HG02852 (cell line): ENCODE data around the gene ARHGEF10L.

Experiments used
- ATAC-seq: cut with Tn5 transposase; IDR thresholded peaks from one replicate; pipeline ENCODE4 v1.9.1; 2021; ENCODE audit warnings: mild to moderate bottlenecking, moderate library complexity; ENCODE audit not compliant: unreplicated experiment

Gene ARHGEF10L

DNA sequence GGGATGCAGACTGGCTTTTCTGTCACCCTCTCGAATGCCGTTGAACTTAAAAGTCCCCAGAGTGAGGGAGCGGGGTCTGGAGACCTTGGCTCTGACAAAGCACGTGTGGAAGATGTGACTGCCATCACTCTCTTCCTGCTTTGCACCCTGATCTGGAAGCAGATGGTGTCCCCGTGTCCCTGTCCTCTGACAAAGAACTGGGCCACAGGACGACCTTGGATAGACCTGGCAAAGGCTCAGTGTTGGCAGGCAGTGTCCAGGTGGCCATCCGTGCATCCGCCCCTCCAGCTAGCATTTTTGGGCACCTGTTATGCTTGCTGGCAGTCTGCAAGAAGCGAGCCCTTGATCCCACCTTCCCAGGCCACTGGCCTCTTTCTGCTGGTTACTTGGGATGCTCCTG lies 27.4 kb downstream of the ARHGEF10L start:
- ATAC-seq = no peak

DNA sequence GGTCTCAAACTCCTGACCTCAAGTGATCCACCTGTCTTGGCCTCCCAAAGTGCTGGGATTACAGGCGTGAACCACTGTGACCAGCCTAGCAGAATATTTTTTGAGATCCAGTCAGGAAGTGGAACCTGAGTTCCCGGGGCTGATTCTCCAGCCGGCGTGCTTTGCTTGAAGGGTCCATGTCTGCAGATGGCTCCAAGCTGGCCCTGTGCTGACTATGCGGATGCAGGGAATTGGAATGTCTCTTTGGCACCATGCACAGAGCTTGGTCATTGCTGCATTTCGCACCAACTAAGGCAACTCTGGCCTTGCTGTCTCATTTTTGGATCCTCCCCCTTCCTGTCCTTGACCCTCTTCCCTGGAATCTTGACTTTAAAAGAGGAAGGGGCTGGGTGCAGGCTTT lies 28.1 kb downstream of the ARHGEF10L start:
- no peak for ATAC-seq

DNA sequence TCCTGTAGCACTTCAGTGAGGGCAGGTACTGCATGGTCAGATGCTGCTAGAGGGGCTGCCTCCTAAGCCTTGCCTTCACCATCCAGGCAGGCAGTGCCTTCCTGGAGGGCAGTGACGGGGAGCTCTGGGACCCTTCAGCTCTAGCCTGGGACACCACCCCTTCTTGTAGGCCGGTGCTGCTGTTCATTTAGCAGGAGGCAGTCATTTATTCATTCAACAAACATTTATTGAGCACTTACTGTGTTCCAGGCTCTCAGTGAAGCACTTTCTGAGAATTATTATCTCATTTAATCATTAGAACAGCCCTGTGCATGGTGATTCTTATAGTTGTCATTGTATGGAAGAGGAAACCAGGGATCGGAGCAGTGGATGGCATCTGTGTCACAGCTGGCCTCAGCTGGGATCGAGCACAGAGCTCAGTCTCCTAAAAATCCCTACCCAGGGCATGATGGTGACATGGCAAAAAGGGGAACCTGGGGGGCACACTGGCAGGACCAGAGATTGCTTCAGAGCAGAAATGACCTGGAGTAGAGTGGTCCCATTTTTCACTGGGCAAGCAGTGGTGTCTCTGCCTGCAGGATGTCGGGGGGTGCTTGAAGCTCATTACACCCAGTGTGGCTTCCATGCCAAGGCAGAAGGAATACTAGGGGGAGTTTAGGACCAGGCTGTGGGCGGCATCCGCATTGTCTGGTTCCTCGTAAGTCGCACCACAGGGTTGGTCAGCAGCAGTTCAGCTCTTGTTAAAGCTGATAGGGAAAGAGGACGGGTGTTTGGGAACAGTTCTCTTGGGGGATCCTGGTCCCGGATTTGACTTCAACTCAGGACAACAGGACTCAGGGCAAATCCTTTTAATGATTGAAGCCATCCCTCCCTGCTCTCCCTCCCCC lies 28.8 kb downstream of the ARHGEF10L start:
- no peak for ATAC-seq

DNA sequence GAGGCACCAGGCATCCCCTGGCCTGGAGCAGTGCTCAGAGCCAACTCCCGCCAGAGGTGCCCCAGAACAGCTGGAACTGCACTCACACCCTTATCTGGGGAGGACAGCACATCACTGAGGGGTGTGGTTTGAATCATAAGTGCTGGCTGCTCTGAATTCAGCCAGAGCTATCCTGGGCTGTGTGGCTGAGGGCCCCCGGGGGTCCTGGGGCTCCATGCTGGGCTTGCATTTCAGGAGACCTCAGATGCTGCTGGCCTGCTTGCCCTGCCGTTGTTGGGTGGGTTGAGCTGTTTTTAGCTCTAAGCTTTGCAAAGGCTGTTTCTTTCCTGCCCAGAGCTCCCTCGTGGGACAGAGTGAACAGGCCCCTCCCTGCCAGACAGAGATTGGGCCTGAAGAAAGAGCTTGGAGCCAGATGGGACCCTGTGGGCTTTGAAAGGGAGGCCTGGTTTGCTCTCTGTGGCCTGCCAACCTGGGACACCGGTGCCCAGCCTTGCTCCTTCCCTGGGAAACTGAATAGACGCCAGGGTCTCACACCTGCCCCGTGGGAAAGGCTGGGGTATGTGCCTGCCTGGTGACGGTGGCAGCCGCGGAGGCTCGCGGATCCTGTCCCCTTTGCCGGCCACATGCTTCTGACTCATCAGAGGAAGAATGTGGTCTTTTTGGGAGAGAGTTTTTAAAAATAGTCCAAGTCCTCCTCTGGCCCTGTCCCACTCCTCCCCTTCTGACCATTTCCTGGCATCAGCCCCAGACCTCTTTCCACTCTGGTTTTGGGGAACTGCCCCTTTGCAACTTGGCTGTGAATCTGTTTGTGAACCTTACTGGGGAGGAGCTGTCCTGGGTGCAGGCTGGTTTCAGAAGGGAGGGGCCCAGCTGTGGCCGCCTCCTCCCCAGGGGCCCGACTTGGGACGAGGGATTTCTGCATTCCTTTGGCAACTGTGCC lies 30.0 kb downstream of the ARHGEF10L start:
- ATAC-seq = no peak

DNA sequence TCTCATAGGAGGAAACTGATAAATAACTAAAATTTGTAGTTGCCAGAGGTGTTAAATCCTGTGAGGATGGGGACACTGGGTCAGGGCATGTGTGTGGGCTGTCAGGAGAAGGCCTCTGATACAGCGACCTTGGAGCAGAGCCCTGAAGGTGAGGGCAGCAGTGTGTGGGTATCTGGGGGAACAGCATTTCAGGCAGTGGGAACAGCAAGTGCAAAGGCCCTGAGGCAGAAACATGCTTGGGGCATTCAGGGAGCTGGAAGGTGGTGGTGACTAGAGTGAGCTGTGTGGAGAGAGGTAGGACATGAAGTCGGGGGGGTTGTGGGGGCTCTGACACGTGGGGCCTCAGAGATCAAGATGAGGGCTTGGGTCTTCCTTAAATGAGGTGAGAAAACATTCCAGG lies 30.7 kb downstream of the ARHGEF10L start:
- ATAC-seq = no peak

DNA sequence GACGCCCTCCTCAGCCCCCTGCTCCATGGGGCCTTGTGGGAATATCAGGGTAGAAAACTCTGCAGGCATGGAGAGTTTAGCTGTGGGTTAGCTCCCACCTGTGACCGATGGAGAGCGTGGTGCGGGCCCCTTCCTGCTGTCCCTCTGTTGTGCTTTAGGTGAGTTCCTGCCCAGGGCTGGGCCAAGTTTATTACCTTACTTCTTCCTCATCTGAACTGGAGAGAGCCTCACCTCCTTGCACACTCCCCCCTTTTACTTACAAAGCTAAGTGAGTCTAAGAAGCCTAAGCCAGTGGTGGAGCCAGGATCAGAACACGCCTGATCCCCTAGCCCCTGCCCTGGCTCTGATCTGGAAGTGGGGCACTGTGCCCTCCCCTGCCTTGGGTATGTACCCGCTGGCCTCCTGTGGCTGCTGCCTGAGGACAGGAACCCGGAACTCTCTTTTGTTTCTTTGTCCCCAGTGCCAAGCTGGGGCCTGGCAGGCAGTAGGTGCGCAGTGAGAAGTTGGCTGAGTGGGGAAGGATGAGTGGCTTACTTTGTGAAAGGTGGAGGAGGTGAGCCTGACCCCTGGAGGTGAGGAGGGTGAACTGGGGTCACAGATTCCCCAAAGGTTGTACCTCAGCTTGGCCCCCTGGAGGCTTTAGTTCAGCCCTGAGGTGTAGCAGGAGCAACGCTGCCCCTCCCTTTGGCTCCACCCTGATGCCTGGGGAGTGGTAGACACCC lies 32.9 kb downstream of the ARHGEF10L start:
- no peak for ATAC-seq

DNA sequence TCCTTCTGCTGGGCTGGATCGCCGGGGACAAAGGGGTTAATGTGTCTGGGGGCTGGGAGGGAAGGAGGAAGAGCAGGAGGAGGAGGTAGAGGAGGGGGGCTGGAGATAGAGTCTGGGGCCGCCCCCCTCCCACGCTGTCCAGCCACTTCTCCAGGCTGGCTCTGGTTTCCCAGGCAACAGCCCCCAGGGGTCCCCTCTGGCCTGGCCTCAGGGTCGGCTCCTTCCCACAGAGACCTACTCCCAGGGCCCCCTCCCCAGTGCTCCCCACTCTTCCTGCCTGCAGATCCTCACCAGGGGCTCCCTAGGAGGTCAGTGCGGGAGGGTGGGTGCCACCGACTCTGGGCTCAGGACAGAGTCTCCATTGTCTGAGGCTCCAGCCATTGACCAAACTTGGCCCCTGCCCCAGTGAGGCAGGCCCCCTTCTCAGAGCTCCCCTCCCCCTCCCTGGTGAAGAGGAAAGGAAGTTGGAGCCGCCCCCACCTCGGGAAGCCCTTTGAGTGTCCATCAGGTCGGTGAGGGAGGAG lies 34.1 kb downstream of the ARHGEF10L start:
- ATAC-seq = no peak

DNA sequence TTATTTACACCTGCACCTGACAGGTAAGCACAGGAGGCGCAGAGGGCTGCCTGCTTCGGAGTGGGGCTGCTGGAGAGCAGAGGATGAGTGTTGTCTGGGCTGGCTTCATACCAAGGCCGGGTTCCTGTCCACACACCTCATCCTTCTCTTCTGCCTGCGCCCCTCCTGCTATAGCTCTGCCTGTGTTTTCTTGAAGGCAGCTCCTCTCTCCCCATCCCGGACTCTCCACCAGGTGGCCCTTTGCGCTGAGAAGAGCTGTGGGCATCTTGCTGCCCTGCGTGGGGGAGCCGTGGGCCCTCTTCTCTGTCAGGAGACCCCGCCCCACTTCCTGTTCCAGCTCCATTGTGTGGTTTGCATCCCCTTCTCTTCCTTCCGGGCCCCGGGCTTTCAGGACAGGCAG lies 35.0 kb downstream of the ARHGEF10L start:
- ATAC-seq = no peak

DNA sequence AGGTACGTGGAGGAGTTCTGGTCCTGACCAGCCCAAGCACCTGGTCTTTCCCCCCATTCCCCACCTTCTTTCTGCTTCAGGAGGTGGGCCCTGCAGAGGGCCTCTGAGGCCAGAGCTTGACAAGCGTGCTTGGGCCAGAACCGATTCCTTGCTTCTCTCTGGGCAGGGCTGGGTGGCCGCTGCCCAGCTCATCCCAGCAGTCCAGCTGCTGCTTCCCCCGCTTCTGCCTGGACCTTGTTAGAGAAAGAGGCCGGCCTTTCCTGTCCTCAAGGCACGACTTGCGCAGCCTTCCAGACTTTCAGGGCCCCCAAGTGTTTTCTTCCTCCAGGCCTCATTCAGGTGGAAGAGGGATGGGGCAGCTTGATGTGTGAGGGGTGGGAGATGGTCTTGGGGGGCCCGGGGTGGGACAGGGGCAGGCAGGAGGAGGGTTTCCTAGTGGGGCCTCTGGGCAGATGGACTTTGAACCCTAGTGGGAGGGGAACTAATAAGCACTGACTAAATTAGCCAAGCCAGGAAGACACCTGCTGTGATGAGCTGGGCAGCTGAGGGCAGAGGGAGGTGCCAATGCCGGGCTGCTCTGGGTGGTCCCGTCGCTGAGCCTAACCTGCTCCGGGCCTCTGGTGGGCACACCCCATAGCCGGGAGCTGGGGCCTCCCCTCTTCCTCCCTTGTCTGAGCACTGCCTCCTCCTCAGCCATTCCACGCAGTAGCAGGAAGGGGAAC lies 36.5 kb downstream of the ARHGEF10L start:
- ATAC-seq = no peak

DNA sequence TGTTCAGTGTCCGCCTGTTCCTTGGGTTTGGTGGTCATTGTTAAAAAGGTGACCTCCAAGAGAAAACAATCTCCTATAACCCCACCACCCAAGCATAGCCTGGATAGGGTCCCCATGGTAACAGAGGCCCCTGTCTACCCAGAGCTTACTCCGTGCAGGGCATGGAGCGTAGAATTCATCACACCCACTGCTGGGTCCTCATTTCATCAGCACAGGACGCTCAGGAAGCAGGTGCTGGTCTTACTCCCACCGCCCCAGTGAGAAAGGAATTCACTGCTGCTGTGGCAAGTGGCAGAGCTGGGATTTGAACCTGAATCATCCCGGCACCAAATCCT lies 37.0 kb downstream of the ARHGEF10L start:
- no peak for ATAC-seq

DNA sequence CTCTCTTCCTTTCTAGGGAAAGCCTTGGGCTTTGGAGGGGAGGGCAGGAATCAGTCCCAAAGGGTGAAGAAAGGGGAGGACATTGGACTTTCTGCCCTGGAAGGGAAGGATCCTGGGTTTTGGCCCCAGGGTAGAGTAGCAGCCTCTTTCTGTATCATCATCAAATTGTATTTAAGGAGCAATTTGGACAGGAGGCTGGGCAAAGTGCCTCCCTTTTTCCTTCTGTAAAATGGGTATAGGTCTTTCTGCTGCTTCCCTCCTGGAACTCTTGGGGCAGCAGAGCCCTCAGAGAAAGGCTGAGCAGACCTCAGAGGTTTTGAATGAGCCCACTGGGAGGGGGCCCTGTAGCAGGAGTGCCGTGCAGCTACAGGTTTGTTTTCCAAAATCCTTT lies 38.4 kb downstream of the ARHGEF10L start:
- no peak for ATAC-seq

DNA sequence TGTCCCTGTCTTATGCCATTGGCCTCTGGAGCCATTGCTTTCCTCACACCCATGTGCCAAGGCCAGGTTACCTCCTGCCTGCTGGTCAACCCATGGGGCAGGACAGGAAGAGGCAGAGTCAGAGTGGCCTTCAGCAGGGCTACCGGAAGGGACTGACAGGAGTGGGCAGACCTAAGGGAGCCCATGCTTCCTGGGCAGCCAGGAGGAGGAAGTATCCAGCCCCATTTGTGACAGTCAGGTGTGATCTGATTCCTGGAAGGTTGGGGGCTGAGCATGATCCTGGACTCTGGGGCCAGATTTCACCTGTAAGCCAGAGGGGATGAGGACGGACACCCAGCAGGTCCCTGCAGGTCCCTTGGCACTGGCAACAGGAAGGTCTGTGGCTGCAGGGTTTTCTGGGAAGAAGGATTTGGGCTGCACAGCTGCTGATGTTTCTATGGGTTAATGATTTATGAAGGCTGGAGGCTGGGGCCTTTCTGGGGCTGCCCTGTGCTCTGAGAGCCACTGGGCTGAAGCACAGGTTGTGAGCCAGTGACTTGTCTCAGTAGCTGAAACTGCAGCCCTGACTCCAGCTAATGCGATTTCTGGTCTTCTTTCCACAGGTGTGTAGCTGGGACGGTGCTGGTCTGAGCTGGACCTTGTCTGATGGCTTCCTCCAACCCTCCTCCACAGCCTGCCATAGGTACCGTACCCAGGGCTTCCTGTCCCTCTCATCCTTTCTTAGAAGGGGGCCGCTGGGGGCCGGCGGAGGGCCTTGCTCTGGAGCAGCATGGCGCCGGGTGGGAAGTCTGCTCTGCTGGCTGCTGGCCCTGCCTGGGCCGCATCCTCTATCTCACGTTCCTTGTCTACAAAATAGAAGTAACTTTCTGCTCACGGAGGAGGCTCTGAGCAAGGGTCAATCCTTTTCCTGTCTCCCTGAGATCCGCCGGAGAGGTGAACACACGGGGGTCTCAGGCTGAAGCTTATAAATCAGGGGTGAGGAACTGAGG lies 40.7 kb downstream of the ARHGEF10L start:
- ATAC-seq = no peak

DNA sequence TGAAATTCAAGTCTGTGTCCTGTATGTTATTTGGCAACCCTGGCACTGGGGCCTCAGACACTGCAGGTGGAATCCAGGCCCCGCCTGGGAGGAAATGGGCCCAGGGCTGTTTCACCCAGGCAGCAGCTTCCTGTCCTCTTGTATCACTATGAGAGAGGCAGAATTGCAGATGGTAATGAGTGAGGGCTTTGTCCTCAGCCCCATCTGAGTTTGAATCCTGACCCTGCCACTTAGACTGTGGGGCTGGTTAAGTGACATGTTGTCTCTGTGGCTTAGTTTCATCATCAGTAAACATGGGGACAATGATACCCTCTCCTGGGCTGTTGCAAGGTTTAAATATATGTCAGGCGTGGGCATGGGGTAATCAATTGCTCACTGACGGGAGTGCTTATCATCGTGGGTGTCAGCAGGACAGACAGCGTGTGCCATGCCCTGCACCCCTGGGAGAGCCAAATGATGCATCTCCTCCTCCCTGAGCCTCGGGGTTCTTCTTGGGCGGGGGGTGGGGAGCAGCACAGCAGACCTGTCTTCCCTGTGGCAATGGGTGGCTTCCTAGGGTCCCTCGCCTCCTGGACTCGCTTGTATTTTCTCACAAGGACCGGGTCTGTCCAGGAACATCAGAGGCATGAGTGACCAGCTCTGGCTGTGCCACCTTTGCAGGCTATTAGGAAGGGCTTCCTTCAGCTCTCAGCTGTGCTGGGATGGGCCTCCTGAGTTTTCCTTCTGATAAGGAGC lies 42.1 kb downstream of the ARHGEF10L start:
- ATAC-seq = no peak

DNA sequence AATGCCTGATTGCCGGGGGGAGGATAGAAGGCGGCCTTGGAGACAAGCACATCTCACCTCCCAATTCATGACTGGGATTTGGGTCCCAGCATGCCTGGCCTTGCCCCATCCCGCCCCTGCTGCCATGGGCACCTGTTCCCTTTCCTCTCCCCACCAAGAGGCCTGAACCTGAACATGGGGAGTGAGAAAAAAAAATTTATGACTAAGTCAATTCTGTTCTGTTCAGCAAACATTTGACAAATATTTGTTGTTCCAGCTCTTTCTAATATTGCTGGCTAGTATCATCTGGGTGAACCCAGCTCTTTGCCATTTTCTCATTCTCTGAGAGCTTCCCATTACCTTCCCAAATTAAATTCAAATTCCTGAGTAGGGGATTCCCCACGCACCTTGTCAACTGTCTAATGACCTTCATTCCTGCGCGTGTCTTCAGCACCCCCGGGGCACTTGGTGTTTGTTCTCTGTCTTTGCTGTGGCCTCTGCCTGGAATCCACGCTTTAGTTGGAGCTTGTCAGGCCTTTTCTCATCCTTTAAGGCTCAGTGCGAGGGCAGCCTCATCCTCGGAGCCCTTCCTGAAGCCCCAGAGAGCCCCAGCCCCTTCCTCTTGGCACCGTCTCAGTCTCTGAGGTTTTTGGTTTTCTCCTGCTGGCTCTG lies 42.8 kb downstream of the ARHGEF10L start:
- ATAC-seq = no peak

DNA sequence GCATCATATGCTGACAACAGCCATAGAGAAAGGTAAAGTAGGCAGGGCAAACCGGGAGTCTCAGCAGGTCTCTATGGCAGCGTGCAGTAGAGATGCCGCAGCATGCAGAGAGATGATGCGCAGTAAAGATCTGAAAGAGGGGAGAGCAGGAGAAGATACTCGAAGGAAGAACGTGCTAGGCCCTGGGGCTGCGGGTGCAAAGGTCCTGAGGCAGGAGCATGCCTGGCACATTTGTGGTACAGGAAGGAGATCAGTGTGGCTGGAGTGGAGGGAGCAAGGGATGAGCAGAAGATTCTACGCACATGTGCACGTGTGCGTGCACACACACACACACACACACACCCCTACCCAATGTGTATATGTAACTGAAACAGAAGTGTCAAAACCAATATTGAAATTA lies 45.0 kb downstream of the ARHGEF10L start:
- ATAC-seq = no peak

DNA sequence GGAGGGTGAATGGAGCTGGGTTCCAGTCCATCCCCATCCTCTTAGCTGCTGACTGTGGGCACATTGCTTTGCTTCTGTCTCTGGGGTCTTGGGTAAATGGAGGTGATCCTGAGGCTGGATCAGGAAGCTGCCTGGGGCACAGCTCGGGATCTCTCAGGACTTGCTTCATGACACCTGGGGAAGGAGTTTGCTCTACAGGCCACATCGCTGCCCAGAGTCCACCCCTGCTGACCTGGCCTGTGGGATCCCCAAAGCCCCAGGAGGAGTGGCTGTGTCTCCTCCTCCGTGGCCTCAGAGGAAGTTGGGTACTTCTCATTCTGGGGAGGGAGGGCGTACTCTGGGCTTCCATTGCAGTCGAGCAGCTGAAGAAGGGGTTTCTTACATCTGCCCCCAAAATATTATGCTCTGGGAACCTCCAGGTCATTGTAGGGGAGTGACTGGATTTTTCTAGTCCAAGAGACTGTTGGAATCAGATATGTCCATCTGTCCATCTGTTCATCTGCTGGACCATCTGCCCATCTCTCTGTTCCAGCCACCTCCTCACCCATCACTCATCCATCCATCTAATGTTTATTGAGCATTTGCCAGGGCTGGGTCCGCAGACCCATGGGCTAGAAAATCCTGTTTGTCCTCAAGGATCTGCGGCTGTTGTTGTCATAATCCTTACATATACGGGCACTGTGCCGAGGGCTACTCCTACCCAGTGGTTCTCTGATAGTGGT lies 45.9 kb downstream of the ARHGEF10L start:
- ATAC-seq = no peak

DNA sequence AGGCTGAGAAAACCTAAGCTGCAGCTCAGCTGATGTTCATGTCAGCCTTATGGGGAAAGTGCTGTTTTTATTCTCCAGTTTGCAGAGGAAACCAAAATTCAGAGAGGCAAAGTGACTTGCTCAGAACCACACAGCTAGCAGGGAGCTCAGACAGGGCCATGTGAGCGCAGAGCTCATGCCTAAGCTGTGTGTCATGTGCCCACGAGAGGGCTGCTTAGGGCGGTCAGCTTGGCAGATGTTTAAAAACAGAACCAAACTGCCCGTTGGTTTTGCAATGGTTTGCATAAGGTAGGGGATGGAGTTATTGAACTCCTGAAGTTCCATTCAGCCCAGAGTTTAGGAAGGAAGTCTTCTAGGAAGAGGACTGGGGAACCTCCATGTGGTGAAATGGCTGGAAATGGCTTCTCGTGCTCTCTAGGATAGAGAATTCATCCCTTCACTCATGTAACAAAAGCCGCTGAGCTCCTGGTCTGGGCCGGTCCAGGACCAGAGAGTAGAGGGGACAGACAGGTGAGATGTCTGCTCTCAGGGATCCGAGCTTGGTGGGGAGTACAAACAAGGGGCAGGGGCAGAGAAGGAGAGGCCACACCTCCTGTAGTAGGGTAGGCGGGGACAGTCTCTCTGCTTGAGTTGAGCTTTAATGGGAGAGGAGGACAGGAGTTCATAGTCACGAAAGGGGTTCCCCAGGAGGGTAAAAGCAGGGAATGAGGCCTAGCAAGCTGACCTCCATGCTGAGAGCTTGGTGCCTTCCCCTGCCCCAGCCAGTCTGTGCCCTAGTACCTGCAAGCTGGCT lies 46.9 kb downstream of the ARHGEF10L start:
- no peak for ATAC-seq
